Non-pigmented ciliary epithelial cell (primary cell): ENCODE results near the gene UFSP1.
"Not testable (repeated sequence)": the region's sequence is repeated elsewhere in the genome, so short reads cannot be mapped to it uniquely, and the experiment has no call there.

Source experiments
- DNase-seq: peaks from one replicate; pipeline ENCODE4 v3.0.0-alpha.2; 2010; ENCODE audit warnings: low read depth

UFSP1 gene

DNA sequence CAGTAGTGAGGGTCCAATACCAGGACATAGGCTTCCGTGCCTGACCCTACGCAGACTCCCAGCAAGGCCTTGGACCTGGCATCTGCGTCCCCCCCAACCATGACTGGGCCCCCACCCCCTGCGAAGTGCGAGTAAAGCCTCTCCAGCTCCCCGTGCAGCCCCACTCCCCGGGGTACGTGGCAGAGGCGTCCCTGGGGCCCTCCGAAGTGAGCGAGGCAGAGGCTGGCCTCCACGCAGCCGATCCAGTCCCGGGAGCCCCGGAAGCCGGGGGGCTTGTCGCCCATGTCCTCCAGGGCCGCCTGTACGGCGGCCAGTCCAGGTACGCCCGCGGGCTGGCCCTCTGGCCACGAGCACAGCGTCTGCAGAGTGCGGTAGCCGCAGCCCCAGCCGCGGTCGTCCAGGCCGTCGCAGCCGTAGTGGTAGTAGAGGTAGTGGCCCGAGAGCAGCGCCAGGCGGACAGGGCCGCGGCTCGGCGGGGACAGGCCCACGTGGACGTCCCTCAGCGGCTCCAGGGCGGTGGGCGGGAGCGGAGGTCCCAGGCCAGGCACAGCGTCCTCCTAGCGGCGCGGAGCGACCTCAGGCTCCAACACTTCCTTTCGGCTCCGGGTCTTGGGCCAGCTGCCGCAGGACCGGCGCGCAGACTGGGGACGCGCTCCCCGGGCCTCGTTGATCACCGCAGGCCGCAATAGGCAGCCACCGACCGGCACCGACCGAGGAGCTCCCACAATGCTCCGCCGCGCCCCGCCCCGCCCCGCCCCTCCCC, at the start of gene UFSP1:
TSS of gene UFSP1 (minus strand) at position 728 of the 763 bp plus-strand sequence. CDS start at position 284, 444 bp downstream.
- DNase-seq: no peak

DNA sequence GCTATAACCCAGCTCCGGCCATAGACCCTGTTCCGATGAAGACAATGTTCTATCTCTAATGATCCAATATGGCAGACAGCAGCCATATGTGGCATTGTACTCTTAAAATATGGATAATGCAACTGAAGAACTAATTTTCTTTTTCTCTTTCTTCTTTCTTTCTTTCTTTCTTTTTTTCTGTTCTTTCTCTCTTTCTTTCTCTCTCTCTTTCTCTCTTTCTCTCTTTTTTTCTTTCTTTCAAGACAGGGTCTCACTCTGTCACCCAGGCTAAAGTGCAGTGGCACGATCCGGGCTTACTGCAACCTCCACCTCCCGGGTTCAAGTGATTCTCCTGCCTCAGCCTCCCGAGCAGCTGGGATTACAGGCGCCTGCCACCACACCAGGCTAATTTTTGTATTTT, 46.7 kb upstream of the UFSP1 start:
- not testable (repeated sequence) for DNase-seq

DNA sequence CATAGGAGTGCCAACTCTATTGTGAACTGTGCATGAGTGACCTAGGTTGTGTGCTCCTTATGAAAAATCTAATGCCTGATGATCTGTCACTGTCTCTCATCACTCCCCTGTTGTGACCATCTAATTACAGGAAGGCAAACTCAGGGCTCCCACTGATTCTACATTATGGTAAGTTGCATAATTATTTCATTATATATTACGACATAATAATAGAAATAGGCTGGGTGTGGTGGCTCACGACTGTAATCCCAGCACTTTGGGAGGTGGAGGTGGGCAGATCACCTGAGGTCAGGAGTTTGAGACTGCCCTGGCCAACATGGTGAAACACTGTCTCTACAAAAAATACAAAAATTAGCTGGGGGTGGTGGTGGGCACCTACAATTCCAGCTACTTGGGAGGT, 45.9 kb upstream of the UFSP1 start:
- not testable (repeated sequence) for DNase-seq

DNA sequence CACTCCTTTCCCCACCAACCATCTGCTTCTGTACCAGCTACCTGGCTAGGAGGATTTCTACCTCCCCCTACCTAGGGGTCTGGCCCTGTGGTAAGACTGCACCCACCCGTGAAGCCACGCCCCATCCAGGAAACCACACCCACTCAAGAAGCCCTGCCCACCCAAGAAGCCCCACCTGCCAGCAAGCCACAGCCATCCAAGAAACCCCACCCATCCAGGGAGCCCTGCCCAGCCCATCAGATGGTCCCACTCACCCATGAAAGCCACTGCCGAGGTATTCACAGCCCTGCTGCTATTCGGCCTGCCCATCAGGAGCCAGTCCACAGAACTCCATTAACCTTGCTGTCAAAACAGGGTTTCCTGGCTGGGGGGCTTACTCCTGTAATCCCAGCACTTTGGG, 44.2 kb upstream of the UFSP1 start:
- no peak for DNase-seq

DNA sequence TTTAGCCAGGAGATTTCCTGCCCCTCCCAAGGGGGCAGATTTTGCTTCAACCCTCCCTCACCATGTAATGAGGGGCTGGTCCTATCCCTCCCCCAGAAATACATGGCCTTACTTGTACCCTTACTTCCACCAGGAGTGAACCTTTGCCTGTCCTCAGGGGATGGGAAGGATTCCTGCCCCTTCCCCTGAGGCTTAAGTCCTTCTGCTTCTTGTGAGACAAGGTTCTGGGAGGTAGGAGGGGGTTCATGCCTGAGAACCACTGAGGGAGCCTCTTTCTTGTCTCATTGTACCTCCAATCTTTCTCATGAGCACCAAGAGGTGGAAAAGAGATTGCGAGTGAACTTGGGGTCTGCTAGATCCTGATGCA, 40.3 kb upstream of the UFSP1 start:
- DNase-seq: no peak

DNA sequence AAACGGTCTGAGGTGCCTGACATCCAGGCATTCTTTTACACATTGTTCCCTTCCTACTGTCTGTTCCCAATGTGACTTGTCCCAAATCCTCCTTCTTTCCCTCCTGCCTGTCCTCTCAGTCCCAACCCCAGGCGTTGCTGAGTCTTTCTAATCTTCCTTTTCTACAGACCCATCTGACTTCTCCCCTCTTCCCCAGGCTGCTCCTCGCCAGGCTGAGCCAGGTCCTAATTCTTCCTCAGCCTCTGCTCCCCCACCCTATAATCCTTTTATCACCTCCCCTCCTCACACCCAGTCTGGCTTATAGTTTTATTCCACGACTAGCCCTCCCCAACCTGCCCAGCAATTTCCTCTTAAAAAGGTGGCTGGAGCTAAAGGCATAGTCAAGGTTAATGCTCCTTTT, 34.1 kb upstream of the UFSP1 start:
- not testable (repeated sequence) for DNase-seq

DNA sequence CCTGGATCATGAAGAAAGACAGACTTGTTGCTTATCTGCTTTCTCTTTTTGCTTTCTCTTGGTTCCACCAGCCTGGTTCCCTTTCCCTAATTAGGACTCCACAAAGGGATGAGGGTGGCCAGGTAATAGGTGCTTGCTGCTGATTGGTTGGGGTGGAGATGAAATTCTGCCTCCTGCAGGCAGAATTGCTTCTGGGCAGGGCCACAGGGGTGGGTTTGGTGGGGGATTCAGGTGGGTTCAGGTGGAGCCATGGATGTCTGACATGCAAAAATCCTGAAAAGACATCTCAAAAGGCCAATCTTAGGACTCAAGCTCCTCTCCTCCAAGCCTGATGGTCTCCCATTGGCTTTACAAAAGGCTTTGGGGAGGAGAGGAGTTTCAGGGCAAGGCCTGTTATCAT, 31.5 kb upstream of the UFSP1 start:
- no peak for DNase-seq

DNA sequence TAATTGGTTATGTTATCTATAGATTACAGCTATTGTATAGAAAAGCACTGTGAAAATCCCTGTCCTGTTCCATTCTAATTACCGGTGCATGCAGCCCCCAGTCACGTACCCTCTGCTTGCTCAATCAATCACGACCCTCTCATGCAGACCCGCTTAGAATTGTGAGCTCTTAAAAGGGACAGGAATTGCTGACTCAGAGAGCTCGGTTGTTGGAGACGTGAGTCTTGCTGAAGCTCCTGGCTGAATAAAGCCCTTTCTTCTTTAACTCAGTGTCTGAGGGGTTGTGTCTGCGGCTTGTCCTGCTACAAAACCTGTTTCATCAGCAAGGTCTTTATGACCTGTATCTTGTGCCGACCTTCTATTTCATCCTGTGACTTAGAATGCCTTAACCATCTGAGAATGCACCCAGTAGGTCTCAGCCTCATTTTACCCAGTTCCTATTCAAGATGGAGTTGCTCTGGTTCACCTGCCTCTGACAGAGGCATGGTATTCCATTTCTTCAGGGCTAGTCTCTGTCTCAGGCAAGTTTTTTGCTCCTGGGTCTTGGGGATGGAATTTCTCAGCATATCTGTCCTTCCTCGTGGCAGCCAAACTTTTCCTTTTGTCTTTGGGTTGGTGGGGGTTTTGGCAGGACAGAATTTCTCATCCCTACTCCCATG, 30.4 kb upstream of the UFSP1 start:
- DNase-seq: not testable (repeated sequence)

DNA sequence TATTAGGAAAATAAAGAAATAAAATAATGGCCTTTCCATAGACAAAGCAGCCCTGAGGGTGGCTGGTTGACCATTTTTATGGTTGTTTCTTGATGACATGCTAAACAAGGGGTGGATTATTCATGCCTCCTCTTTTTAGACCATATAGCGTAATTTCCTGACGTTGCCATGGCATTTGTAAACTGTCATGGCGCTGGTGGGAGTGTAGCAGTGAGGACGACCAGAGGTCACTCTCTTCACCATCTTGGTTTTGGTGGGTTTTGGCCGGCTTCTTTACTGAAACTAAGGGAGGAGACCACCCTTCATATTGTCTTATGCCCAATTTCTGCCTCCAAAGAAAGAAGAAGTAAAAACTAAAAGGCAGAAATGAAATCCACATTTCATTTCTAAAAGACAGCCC, 29.8 kb upstream of the UFSP1 start:
- DNase-seq: not testable (repeated sequence)

DNA sequence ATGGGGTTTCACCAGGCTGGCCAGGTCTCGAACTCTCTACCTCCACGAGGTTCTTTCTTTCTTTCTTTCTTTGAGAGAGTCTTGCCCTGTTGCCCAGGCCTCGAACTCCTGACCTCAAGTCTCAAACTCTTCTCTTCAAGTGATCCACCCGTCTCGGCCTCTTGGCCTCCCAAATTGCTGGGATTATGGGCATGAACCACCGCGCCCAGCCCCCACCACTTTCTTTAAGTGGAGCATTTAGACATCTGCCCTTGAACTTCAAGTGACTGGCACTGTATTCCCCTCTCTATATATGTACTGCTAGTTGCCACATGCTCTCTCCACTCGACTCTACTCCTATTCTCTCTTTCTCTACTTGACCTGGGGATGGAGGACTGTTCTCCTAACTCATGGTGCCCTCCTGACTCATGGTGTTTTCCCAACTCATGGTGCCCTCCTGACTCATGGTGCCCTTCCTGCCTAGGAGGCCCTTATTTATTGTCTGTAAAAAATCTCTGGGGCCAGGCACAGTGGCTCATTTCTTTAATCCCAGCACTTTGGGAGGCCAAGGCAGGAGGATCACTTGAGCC, 25.4 kb upstream of the UFSP1 start:
- DNase-seq: no peak

DNA sequence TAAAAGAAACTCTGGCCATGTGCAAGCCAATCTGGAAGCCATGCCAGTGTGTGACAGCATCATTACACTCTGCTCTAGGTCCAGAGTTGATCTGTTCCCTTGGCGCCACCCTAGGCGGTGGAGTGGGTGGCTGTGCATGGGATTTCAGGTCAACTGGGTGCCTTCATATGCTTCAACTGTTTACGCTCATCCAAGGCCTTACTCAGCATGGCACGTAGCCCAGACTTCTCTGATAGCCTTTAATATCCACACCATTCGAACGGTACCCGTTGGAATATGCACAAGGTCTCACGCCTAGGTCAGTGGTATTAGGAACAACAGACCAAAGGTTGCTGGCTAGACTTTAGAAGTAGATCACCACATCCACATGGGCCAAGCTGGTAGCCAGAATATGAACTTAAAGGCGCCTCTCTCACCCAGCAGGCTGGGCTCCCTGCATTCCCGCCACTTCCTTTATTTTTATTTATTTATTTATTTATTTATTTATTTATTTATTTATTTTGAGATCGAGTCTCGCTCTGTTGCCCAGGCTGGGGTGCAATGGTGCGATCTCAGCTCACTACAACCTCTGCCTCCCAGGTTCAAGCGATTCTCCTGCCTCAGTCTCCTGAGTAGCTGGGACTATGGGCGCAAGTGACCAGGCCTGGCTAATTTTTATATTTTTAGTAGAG, 24.8 kb upstream of the UFSP1 start:
- no peak for DNase-seq

DNA sequence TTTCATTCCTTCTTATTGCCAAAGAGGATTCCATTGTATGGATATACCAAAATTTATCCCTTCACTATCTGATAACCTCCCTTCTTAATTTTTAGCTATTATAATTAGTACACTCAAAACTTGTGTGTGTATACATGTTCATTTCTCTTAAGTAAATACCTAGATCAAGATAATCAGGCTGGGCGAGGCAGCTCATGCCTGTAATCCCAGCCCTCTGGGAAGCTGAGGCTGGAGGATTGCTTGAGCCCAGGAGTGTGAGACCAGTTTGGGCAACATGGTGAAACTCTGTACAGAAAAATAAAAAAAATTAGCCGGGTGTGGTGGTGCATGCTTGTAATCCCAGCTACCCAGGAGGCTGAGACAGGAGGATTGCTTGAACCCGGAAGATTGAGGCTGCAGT, 22.0 kb upstream of the UFSP1 start:
- no peak for DNase-seq

DNA sequence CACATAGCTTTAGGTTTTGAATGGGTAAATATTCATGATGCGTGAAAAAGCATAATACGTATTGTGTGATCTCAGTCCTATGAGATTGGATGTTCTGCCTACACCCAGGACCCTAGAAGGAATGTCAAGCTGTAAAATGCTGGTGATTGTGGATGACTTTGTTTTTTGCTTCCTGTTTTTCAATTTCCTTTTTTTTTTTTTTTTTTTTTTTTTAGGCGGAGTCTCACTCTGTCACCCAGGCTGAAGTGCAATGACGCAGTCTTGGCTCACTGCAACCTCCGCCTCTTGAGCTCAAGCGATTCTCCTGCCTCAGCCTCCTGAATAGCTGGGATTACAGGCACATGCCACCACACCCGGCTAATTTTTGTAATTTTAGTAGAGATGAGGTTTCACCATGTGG, 20.9 kb upstream of the UFSP1 start:
- not testable (repeated sequence) for DNase-seq

DNA sequence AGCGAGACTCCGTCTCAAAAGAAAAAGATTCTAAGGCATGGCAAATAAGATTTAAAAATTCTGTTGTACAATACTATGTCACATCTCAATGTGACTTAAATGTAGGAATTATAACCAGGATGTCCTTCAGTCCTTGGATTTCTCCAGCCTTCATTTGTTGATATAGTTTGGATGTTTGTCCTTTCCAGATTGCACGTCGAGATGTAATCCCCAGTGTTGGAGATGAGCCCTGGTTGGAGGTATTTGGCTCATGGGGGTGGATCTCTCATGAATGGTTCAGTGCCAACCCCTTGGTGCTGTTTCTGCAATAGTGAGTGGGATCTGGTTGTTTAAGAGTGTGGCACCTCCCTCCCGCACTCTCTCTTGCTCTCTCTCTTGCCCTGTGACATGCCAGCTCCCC, 19.0 kb upstream of the UFSP1 start:
- DNase-seq: no peak

DNA sequence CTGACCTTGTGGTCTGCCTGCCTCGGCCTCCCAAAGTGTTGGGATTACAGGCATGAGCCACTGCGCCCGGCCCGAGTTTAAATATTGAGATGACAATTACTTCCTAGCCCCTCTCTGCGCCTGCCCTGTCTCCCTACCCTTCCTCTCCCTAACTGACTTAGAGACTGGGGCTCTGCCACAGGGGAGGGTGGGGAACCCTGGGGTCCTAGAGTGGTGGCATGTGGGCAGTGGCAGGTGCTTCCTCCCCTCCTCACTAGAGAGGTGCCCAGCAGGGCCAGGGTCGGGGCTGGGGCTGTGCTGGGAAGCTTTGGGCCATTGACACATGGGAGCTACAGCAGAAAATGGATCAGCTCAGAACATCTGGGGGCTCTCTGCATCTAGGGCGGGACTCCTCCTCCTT, 13.1 kb upstream of the UFSP1 start:
- DNase-seq: no peak

DNA sequence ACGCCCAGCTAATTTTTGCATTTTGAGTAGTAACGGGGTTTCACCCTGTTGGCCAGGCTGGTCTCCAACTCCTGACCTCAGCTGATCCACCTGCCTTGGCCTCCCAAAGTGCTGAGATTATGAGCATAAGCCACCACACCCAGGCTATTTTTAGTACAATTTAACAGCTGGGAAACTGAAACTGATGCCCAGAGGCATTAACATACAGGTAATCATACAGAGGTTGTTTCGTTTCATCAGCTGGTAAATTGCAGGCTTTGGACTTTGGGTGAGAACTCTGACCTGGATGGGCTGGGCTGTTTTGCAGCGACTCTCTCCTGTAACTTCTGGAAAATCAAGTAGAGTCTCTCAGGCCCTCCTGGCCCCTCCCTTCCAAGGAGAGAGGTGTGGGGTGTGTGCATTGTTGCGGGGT, 12.4 kb upstream of the UFSP1 start:
- DNase-seq: no peak

DNA sequence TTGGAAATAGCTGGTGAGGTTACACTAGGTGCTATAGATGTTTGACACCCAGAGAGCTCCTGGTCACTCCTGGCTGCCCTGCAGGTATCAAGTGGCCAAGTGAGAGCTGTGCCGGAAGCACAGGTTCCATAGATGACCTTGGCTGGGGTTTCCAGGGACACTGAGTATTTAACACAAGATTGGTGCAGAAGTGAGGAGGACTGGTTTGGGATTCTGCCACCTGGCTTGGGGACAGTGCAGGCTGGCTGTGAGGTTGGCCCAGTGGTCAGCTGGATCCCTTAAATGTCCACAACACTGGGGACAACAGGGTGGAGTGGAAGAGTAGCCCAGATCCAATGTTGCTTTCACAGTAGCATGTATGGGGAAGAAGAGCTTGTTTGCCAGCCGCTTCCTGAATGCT, 11.5 kb upstream of the UFSP1 start:
- no peak for DNase-seq

DNA sequence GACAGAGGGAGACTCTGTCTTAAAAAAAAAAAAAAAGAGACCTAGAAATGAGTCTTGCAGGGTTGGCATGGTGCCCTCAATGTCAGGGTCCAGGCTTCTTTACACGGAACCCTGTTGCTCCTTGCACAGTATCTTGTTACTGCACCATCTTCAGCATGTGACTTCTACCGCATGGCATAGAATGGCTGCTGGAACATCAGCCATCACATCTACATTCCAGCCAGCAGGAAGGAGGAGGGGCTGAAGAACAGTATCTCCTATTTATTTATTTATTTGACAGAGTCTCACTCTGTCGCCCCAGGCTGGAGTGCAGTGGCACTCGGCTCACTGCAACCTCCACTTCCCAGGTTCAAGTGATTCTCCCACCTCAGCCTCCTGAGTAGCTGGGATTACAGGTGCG, 9.9 kb upstream of the UFSP1 start:
- DNase-seq: no peak

DNA sequence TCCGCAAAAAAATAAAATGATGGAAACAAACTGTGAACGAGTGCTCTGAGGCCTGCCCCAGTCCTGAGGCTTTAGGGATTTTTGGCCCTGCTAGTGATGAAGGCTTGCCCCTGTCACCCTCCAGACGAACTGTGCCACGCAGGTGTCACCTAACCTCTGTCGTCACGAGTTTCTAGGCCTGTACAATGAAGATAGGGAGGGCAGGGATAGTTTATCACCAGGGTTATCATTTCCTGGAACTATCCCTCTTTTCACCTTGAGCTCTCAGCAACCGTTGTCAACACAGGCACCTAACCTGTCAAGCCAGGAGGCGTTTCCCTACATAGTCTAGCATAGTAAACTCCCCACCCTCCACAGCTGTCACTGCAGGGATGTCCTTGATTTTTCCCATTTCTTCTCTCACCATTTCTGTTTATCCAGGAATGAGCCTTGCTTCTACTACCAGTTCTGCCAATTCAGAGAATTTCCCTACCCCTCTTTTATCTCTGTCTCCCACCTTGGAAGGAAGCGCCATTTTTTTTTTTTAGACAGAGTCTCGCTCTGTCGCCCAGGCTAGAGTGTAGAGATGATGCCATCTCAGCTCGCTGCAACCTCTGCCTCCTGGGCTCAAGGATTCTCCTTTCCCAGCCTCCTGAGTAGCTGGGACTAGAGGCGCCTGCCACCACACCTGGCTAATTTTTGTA, 8.4 kb upstream of the UFSP1 start:
- DNase-seq: no peak

DNA sequence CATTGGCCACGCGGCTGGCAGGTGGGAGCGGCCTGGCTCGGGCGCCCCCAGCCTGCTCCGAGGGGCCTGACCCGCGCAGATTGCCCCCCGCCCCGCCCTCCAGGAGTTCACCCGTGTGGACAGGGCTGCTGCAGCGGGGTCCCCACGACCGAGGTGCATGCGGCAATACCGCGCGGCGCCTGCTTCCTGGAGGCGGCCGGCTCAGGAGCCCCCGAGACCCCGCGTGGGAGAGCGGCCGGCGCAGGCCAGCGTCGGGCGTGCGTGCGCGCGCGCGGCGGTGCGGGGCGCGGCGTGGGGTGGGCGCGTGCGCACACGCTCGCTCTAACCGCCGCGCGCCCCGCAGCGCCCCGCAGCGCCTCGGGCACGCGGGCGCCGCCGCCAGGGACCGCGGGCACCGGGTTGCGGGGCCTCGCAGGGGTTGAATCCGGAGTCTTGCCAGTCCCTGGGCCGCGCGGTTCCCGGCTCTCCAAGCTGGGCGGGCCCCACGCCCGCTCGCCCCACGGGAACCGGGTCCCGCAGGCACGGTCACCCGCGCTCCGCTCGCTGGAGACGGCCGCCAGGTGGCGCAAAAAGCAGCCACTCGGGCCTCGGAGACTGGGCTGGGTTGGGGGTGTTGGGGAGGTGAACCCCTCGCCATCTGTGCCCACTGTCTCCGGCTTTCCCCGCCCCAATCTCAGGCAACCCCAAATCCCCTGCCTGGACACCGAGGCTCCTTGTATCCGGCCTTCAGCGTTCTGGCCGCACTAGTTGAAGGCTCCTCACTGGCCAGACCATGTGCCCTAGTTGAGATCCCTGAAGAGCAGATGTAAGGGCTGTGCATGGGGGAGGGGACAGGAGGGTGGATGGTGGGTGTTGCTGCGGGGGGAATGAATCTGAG, 7.5 kb upstream of the UFSP1 start:
- no peak for DNase-seq

DNA sequence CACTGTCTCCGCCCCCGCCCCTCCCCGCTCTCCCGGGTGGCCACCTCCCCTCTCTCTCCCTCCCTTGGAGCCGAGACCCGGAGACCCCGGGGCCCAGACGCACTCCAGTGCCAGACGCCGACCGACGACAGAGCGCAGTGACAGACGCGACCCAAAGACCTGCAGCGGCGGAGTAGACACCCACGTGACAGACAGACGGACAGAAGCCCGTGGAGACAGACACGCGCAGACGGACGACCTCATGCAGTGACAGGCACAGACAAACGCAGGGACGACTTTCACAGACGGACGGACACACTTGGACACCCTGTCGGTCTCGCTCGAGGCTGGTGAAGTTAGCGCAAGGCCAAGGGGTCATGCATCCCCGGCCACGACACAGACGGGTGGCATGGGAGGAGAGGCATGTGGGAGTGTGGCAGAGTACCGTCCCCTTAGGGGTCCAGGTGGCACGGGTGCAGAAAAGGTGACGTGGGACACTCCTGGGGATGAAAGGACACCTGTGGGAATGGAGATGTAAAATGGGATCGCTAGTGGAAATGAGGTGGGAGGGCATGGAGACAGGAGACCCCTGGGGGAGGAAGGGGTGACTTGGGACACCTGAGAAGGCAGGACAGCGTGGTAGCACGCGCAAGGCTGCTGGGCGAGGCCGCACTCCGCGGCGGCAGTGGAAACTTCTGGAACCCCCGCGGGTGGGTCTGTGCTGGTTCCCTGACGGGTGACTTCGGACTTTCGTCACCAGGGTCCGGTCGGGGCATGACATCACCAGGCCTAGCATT, 6.6 kb upstream of the UFSP1 start:
- no peak for DNase-seq
